Loucy (cell line): ENCODE data around the gene STRN.

Experiments
- H2AFZ ChIP-seq: fragments of 200-600 bp; sonication (generic); 2 replicates; pipeline ENCODE4 v1.6.0; 2016; ENCODE audit warnings: antibody characterized with exemption, mild to moderate bottlenecking, low read length, moderate library complexity
- H3F3A ChIP-seq: fragments of 200-600 bp; 2 replicates; pipeline ENCODE4 v1.6.0; 2016; ENCODE audit warnings: antibody characterized with exemption, low read depth, mild to moderate bottlenecking
- H3K27me3 ChIP-seq: fragments of 200-600 bp; sonication (generic); 2 replicates; pipeline ENCODE4 v1.6.1; 2014; ENCODE audit warnings: low read length, mild to moderate bottlenecking; ENCODE audit not compliant: insufficient read depth, poor library complexity, severe bottlenecking
- H3K36me3 ChIP-seq: fragments of 200-600 bp; sonication (generic); 2 replicates; pipeline ENCODE4 v1.6.1; 2016; ENCODE audit warnings: low read length; ENCODE audit not compliant: insufficient read depth
- H3K4me1 ChIP-seq: fragments of 200-600 bp; sonication (generic); 2 replicates; pipeline ENCODE4 v1.5.1; 2014; ENCODE audit warnings: low read length, mild to moderate bottlenecking; ENCODE audit not compliant: insufficient read depth, poor library complexity, severe bottlenecking
- H3K4me2 ChIP-seq: fragments of 200-600 bp; sonication (generic); 2 replicates; pipeline ENCODE4 v1.6.0; 2014; ENCODE audit warnings: antibody characterized with exemption, low read length, low read depth, mild to moderate bottlenecking; ENCODE audit not compliant: poor library complexity, severe bottlenecking
- H3K4me3 ChIP-seq: fragments of 200-600 bp; sonication (generic); 2 replicates; pipeline ENCODE4 v1.5.1; 2014; ENCODE audit warnings: low read length, mild to moderate bottlenecking, mixed read lengths; ENCODE audit not compliant: poor library complexity, severe bottlenecking
- H3K79me2 ChIP-seq: fragments of 200-600 bp; sonication (generic); 2 replicates; pipeline ENCODE4 v1.6.1; 2014; ENCODE audit warnings: low read length; ENCODE audit not compliant: insufficient read depth
- H3K9ac ChIP-seq: fragments of 200-600 bp; sonication (generic); 2 replicates; pipeline ENCODE4 v1.6.0; 2014; ENCODE audit warnings: mild to moderate bottlenecking, low read depth, low read length, moderate library complexity; ENCODE audit not compliant: poor library complexity, severe bottlenecking
- H3K9me2 ChIP-seq: fragments of 200-600 bp; sonication (generic); replicated peaks from 2 replicates; pipeline ENCODE4 v1.6.1; 2016; ENCODE audit warnings: low read depth, low read length, mixed read lengths
- H3K9me3 ChIP-seq: fragments of 200-600 bp; sonication (generic); 2 replicates; pipeline ENCODE4 v1.6.1; 2014; ENCODE audit warnings: mild to moderate bottlenecking, antibody characterized with exemption, low read length, low read depth; ENCODE audit not compliant: insufficient read depth
- H4K20me1 ChIP-seq: fragments of 200-600 bp; sonication (generic); 2 replicates; pipeline ENCODE4 v1.6.0; 2014; ENCODE audit warnings: antibody characterized with exemption, low read length, mild to moderate bottlenecking; ENCODE audit not compliant: insufficient read depth, poor library complexity, severe bottlenecking
- CTCF ChIP-seq: fragments of 200-600 bp; sonication (generic); conservative IDR thresholded peaks from 2 replicates; pipeline ENCODE4 v1.5.1; 2014; ENCODE audit warnings: mild to moderate bottlenecking, antibody characterized with exemption, low read length
- EZH2phosphoT487 ChIP-seq: fragments of 200-600 bp; IDR thresholded peaks from 2 replicates; pipeline ENCODE4 v1.6.1; 2018; ENCODE audit warnings: antibody characterized with exemption, mild to moderate bottlenecking, moderate library complexity, borderline replicate concordance

STRN gene

GRCh38 chr2:36807223-36807886, 159.0 kb downstream of the STRN start:
- Histone ChIP-seq H3K9me3 (no peaks in the 10 kb centered on the region), H3K36me3 (no peaks in the 10 kb centered on the region), H3K4me1 (no peaks in the 10 kb centered on the region), H3K4me2 (no peak overlapping the region), H3K27me3 (no peaks in the 10 kb centered on the region), H2AFZ (no peak overlapping the region; the same call in 1 of the 2 replicates), H3F3A (no peaks in the 10 kb centered on the region), H3K9ac (no peak overlapping the region), H3K9me2 (no peaks in the 10 kb centered on the region), H3K79me2 (no peaks in the 10 kb centered on the region), H4K20me1 (no peaks in the 10 kb centered on the region), H3K4me3 (no peak overlapping the region)
- no peak for TF ChIP-seq EZH2phosphoT487

GRCh38 chr2:36805635-36806224, 160.6 kb downstream of the STRN start:
- no peaks in the 10 kb centered on the region for H4K20me1 ChIP-seq
- no peaks in the 10 kb centered on the region for H3K9me2 ChIP-seq
- H3K79me2 ChIP-seq: no peaks in the 10 kb centered on the region
- no peaks in the 10 kb centered on the region for H3K27me3 ChIP-seq
- H3K4me3 ChIP-seq: no peak overlapping the region
- TF ChIP-seq CTCF (no peak), EZH2phosphoT487 (no peak)
- 0 out of 2 replicates have a peak overlapping the region, but pooled peaks have one; percentile 55 for H2AFZ ChIP-seq
- H3K9me3 ChIP-seq: no peaks in the 10 kb centered on the region
- H3K4me2 ChIP-seq: no peak overlapping the region
- H3K4me1 ChIP-seq: no peaks in the 10 kb centered on the region
- H3K36me3 ChIP-seq: no peaks in the 10 kb centered on the region
- no peaks in the 10 kb centered on the region for H3F3A ChIP-seq
- H3K9ac ChIP-seq: no peak overlapping the region

- H3K4me3 ChIP-seq: no peak overlapping the region
- no peaks in the 10 kb centered on the region for H3K79me2 ChIP-seq
- no peaks in the 10 kb centered on the region for H3K4me1 ChIP-seq
- H4K20me1 ChIP-seq: no peaks in the 10 kb centered on the region
- no peaks in the 10 kb centered on the region for H3F3A ChIP-seq
- no peaks in the 10 kb centered on the region for H3K27me3 ChIP-seq
- TF ChIP-seq CTCF (no peak), EZH2phosphoT487 (no peak)
- no peak overlapping the region for H3K4me2 ChIP-seq
- no peak overlapping the region for H3K9ac ChIP-seq
- no peak overlapping the region for H2AFZ ChIP-seq
- H3K9me3 ChIP-seq: no peaks in the 10 kb centered on the region
- H3K36me3 ChIP-seq: no peaks in the 10 kb centered on the region
- no peaks in the 10 kb centered on the region for H3K9me2 ChIP-seq
Measured at GRCh38 chr2:36802952-36803351, 163.4 kb downstream of the STRN start.

GRCh38 chr2:36801088-36801487, 165.2 kb downstream of the STRN start:
- TF ChIP-seq EZH2phosphoT487 (no peak), CTCF (no peak)
- no peaks in the 10 kb centered on the region for H3K9me3 ChIP-seq
- H3K27me3 ChIP-seq: no peaks in the 10 kb centered on the region
- no peak overlapping the region for H3K9ac ChIP-seq
- H4K20me1 ChIP-seq: no peaks in the 10 kb centered on the region
- H3K4me2 ChIP-seq: no peak overlapping the region
- H3K36me3 ChIP-seq: no peaks in the 10 kb centered on the region
- no peak overlapping the region for H3K4me3 ChIP-seq
- H3K4me1 ChIP-seq: peaks cover 4% of the 10 kb centered on the region
- no peaks in the 10 kb centered on the region for H3K9me2 ChIP-seq
- no peak overlapping the region for H2AFZ ChIP-seq
- H3F3A ChIP-seq: no peaks in the 10 kb centered on the region
- H3K79me2 ChIP-seq: no peaks in the 10 kb centered on the region
